ENCODE measurements around the gene NHEJ1. TPM values are rescaled to one million over a fixed set of nuclear protein-coding genes. Genes with fewer than 3 reads are reported as not detected.

NHEJ1 gene
- total RNA-seq, 1 experiment from 2014 or later = 32.7 TPM

DNA sequence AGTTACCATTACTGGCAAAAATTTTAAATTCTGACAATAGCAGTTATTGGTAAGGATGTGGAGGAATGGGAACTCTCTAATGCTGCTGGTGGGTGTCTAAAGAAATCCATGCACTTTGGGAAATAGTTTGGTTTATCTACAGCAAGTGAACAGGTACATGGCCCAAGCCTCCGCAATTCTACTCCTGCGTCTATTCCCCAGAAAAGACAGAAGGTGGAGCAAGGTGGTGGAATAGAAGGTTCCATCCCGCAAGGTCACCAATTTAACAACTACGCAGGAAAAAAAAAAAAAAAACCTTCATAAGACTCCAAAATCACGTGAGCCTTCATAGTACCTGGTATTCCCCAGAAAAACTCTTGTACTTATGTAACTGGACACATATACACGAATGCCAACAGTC is 125.8 kb downstream of the NHEJ1 start:
- DNase-seq (ENCODE audit: extremely low read depth, low read depth) = no peak

DNA sequence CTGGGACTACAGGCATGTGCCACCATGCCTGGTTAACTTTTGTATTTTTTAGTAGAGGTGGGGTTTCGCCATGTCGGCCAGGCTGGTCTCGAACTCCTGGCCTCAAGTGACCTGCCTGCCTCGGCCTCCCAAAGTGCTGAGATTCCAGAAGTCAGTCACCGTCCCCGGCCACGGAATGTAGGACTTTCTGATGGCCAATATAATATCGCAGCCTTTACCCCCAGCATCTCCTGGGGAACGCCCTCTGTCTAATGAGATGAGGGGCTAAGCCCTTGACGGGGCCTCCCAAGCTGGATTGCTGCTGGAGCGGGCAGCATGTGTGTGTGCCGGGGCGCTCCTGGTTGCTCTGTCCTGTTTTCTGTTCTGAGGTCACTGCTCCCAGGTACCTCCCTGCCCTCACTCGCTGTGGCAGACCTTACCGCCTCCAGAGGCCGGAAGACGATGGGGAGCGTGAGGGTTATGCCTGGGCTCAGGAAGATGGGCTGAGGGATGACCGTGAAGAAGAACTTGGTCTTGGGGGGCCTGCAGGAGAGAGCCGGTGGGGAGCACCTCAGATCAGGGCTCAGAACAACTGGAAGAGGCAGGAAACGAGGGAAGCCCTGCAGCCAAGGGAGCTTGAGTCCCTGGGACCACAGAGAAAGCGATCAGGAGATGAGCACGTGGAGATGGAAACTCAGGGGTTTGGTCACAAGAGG is 128.4 kb downstream of the NHEJ1 start:
- DNase-seq (ENCODE audit: extremely low read depth, low read depth) = no peak

DNA sequence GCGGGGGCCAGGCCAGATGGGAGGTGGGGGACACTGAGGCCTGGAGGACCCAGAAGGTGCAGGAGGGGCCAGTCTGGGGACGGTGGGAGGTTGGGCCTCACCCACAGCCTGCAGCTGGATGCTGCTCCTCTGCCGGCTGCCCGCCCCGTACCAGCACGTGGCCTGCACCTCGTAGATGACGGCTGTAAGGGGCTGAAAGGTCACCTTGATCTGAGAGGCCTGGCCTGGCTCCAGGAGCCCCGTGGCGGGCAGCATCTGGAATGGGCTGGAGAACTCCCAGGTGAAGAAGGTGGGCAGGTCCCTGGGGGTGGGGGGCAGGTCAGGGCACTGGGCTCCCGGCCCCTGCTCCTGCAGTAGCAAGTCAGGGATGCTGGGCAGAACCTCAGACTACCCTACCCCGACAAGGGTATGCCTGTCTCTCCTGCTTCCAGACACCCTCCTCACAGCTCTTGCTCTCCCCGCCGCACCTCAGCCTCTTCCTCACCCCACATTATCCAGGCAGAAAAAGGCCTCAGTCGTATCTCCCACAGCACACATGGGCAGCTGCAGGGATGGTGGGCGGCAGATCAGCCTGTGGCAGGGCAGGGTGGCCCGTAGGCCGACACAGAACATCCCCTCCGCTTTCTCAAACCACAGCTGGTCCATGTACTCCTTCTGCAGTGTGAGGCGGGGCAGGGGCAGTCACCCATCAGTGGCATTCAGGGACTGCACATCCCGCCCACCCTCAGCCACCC is 129.4 kb downstream of the NHEJ1 start:
- no peak for DNase-seq (ENCODE audit: extremely low read depth, low read depth)

DNA sequence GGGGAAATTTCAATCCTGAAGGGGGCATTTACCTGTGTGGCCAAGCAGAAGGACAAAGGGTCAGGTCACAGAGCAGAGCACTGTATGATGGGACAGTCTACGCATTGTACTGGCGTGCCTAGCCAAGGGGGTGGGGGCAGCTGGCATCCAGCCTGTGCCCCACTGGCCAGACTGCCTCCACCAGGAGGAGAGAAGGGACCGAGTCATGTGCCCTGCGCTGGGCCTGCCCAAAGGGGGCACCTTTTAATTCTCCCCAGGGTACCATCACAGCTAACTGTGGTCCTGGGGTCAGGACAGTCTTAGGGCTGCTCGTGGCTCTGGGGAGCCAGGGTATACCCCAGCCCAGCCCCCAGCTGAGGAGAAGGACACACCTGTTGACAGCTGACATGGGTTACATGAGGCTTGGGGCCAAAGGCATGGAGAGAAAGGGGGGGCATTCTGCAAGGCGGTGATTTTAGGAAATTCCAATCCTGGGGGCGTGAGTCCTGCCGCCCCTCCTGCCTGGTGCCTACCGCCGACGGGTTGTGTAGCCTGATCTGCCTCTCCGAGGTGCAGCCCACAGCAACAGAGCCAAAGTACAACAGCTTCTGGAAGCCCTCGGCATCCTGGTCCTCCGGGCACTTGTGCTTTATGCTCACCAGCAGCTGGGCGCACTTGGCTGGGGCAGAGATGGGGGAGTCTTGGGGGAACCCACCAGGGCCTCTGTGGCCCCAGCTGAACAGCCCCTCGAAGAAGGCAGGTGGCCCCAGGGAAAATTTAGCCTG is 130.3 kb downstream of the NHEJ1 start:
- no peak for DNase-seq (ENCODE audit: extremely low read depth, low read depth)

DNA sequence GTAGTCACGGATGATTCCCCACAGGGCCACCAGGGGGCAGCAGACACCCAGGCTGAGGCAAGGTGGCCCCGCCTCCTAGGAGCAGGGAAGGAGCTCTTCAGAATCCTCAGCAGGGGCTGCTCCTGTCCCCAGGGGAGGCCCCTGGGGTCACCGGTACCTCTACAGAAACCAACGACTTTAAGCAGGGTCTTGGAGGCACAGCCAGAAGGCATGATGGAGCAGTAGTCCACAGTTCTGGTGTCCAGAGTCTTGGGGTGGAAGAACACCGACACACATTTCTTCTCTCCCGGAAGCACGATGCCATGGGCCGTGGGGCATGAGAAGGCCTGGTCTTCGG is 130.8 kb downstream of the NHEJ1 start:
- peak; percentile 72 for DNase-seq (ENCODE audit: extremely low read depth, low read depth)

DNA sequence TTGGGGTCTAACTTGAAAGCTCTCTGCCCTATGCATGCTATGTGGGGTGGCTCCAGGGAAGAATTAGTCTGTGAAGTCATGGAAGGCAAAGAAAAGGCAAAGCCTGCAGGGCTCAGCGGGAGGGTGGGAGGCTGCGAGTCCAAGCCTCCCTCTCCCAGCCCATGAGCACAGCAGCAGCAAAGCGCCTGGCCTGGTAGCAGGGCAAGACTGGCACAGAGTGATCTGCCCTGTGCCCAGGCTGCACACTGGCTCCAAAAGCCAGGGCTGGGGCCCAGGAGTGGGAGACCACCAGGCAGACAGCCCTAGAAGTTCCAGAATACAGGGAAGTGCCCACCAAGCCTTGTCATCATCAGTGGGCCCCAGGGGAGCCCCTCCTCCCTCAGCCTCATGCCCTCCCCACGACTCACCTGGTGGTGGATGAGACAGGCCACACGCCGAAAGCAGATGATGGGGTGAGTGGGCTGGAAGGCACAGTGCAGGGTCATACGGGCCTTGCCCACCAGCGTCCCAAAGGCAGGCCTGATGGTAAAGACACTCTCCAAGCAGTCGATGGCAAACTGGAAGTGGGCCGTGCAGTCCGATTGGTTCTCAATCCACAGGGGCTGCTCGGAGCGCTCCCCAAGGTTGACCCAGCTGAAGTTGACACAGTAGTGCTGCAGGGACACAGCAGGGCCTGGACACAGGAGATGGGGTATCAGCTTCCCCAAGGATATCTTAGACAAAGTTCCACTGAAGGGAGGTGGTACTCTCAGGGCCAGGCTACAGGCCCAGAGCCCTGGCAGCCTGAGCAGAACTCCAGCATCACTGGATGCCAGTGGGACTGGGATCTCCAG is 131.4 kb downstream of the NHEJ1 start:
- no peak for DNase-seq (ENCODE audit: extremely low read depth, low read depth)

DNA sequence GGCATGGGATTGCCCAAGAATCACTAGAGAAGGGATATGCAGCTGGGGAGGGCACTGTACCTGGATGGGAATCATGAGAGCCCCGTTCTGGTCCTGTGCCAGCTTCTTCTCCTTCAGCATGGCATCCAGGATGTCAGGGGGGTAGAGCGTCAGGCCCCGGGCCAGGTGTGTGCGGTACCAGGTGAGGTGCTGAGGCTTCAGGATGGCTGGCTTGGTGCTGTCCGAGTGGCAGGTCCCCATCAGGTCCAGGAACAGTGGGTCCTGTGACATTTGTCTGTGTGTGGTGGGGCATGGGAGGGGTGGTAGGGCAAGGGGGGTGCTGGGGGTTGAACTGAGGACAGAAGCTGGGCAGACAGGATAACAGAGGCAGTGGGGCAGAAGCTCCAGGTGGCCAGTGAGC is 132.5 kb downstream of the NHEJ1 start:
- no peak for DNase-seq (ENCODE audit: extremely low read depth, low read depth)

DNA sequence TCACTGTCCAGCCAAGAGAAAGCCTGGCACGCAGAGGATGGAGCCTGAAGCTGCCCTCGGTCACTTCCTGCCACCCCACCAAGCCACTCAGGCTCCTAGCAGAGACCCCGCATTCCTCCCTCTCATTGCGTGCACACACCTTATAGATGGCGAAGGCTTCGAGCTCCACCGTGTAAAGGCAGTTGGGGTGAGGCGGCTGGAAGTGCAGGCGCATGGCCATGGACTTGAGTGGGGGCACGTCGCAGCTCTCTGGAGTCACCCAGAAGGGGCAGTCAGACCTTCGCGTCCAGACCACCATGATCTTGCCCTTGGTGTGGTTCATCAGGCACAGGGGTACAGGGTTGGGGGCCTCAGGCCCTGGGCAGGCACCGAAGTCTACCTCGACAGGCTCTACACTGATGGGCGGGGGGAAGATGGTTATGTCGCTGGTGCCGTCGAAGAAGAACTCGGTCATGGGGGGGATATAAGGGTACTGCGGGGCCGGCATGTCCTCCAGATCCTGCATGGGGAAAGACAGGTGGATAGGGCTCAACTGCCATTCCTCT is 133.0 kb downstream of the NHEJ1 start:
- DNase-seq (ENCODE audit: extremely low read depth, low read depth) = no peak

DNA sequence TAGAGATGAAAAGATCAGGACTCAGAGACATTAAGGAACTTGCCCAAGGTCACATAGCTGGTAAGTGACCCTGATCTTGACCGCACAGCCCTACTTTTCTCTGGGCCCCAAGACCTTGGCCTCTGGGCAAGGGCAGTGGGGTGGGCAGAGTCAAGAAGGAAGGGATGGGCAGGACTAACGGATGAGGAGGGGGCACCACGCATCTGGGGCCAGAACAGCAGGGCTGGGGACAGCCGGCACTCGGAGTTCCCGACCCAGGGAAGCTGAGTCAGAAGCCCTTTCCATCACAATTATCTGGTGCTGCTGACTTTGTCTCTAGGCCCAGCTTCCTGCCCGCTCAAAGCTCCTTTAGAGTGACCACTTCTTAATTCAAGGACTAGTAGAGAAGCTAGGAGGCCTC is 133.7 kb downstream of the NHEJ1 start:
- DNase-seq (ENCODE audit: extremely low read depth, low read depth) = no peak

DNA sequence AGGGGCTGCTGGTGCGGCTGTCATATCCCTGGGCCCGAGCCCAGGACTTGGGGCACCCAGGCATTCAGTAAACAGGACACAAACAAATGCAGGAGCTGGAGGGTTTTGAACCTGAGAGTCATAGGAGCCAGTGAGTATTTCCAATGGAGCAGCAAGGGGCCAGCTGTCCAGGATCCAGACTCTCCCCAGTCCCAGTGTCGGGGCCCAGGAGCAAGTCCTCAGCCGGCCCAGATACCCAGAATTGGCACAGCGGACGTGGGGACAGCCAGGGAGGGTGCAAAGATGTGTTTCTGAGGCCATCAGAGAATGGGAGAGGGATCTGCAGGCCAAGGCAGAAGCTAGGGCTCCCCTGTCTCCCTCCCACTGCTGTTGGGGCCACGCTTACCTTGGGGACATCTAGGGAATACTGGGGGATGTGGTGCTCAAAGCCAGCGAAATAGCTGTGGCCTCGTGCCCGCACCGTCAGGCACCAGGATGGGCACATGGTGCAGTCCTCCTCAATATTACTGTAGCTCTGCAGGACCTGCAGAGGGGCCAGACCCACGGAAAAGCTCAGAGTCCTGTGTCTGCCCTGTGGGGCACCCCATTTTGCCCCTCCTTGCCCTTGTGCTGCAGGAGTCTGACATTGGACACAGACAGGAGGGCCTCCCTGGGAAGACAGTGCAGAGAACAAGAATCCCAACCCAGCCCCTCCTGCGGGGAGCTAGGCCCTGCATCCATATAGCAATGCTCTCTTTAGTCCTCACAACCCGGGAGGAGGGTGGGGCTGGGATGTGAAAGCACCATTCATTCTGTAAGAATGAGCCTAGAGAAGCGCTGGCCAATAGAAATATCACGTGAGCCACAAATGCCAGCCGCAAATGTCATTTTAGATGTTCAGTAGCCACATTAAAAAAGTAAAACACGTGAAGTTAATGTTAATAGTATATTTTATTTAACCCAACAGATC is 134.7 kb downstream of the NHEJ1 start:
- no peak for DNase-seq (ENCODE audit: extremely low read depth, low read depth)

Small RNA genes within 50 kb of the gene (small RNA-seq; reads per million reads assigned to genes)
- 0 reads per million in 2 experiments for gene MIR3131
- gene RN7SL764P = 0 reads per million in 2 experiments

Other genes with a start within 250 kb of the NHEJ1 start
- gene CDK5R2, start 201.1 kb downstream of the NHEJ1 start, total RNA-seq (2014; rRNA removed; shearing (Covaris generic)) = 0.07 TPM in 1 of 2 replicates, not detected in the other
- not detected in 2 replicates for gene FEV, start 175.6 kb downstream of the NHEJ1 start, total RNA-seq (2014; rRNA removed; shearing (Covaris generic))
- gene CRYBA2, start 167.4 kb downstream of the NHEJ1 start, total RNA-seq (2014; rRNA removed; shearing (Covaris generic)) = not detected in 2 replicates
- not detected in 2 replicates for gene CFAP65, start 119.3 kb downstream of the NHEJ1 start, total RNA-seq (2014; rRNA removed; shearing (Covaris generic))
- not detected in 2 replicates for gene IHH, start 99.9 kb downstream of the NHEJ1 start, total RNA-seq (2014; rRNA removed; shearing (Covaris generic))
- 1.4 and 1.7 TPM in 2 replicates for gene SLC23A3, start 9.2 kb upstream of the NHEJ1 start, total RNA-seq (2014; rRNA removed; shearing (Covaris generic))
- gene CNPPD1, start 16.1 kb upstream of the NHEJ1 start, total RNA-seq (2014; rRNA removed; shearing (Covaris generic)) = 21.7 and 23.8 TPM in 2 replicates
- gene RETREG2, start 17.5 kb upstream of the NHEJ1 start, total RNA-seq (2014; rRNA removed; shearing (Covaris generic)) = 55.2 and 58.6 TPM in 2 replicates
- gene ZFAND2B, start 46.0 kb upstream of the NHEJ1 start, total RNA-seq (2014; rRNA removed; shearing (Covaris generic)) = 21.5 and 22.1 TPM in 2 replicates
- 62.5 and 67.7 TPM in 2 replicates for gene ABCB6, start 58.1 kb upstream of the NHEJ1 start, total RNA-seq (2014; rRNA removed; shearing (Covaris generic))
- gene ATG9A, start 68.8 kb upstream of the NHEJ1 start, total RNA-seq (2014; rRNA removed; shearing (Covaris generic)) = 44.2 and 44.9 TPM in 2 replicates
- 38.8 and 48.0 TPM in 2 replicates for gene ANKZF1, start 69.0 kb upstream of the NHEJ1 start, total RNA-seq (2014; rRNA removed; shearing (Covaris generic))
- 14.0 and 15.8 TPM in 2 replicates for gene GLB1L, start 84.6 kb upstream of the NHEJ1 start, total RNA-seq (2014; rRNA removed; shearing (Covaris generic))
- 20.9 and 25.3 TPM in 2 replicates for gene STK16, start 84.7 kb upstream of the NHEJ1 start, total RNA-seq (2014; rRNA removed; shearing (Covaris generic))
- gene TUBA4B, start 92.4 kb upstream of the NHEJ1 start, total RNA-seq (2014; rRNA removed; shearing (Covaris generic)) = not detected in 2 replicates
- 32.9 and 39.4 TPM in 2 replicates for gene TUBA4A, start 93.1 kb upstream of the NHEJ1 start, total RNA-seq (2014; rRNA removed; shearing (Covaris generic))
- 15.2 and 17.4 TPM in 2 replicates for gene DNAJB2, start 118.6 kb upstream of the NHEJ1 start, total RNA-seq (2014; rRNA removed; shearing (Covaris generic))
- 11.3 and 22.7 TPM in 2 replicates for gene PTPRN, start 148.6 kb upstream of the NHEJ1 start, total RNA-seq (2014; rRNA removed; shearing (Covaris generic))
- gene RESP18, start 171.9 kb upstream of the NHEJ1 start, total RNA-seq (2014; rRNA removed; shearing (Covaris generic)) = not detected in 2 replicates
- 50.8 and 55.2 TPM in 2 replicates for gene DNPEP, start 227.1 kb upstream of the NHEJ1 start, total RNA-seq (2014; rRNA removed; shearing (Covaris generic))

Measured in NCI-H460 (cell line).